HG03159 (cell line): Measurements from ENCODE around the gene GFER.
"Not testable (repeated sequence)": the region's sequence is repeated elsewhere in the genome, so short reads cannot be mapped to it uniquely, and the experiment has no call there.

Experiments used
- ATAC-seq: cut with Tn5 transposase; IDR thresholded peaks from one replicate; pipeline ENCODE4 v1.9.1; 2021; ENCODE audit warnings: mild to moderate bottlenecking, moderate library complexity; ENCODE audit not compliant: unreplicated experiment

Gene GFER

DNA sequence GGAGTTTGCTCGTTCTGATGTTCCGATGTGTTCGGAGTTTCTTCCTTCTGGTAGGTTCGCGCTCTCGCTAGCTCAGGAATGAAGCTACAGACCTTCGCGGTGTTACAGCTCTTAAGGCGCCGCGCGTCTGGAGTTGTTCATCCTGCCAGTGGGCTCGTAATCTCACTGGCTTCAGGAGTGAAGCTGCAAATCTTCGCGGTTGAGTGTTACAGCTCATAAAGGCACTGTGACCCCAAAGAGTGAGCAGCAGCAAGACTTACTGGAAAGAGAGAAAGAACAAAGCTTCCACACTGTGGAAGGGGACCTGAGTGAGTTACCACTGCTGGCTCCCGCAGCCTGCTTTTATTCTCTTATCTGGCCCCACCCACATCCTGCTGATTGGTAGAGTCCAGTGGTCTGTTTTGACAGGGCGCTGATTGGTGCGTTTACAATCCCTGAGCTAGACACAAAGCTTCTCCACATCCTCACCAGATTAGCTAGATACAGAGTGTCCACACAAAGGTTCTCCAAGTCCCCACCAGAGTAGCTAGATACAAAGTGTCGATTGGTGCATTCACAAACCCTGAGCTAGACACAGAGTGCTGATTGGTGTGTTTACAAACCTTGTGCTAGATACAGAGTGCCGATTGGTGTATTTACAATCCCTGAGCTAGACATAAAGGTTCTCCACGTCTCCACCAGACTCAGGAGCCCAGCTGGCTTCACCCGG, 26.4 kb upstream of the GFER start:
- ATAC-seq: not testable (repeated sequence)

DNA sequence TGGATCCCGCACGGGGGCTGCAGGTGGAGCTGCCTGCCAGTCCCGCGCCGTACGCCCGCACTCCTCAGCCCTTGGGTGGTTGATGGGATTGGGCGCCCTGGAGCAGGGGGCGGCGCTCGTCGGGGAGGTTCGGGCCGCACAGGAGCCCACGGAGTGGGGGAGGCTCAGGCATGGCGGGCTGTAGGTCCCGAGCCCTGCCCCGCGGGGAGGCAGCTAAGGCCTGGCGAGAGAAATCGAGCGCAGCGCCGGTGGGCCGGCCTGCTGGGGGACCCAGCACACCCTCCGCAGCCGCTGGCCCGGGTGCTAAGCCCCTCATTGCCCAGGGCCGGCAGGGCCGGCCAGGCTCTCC, 25.9 kb upstream of the GFER start:
- not testable (repeated sequence) for ATAC-seq

DNA sequence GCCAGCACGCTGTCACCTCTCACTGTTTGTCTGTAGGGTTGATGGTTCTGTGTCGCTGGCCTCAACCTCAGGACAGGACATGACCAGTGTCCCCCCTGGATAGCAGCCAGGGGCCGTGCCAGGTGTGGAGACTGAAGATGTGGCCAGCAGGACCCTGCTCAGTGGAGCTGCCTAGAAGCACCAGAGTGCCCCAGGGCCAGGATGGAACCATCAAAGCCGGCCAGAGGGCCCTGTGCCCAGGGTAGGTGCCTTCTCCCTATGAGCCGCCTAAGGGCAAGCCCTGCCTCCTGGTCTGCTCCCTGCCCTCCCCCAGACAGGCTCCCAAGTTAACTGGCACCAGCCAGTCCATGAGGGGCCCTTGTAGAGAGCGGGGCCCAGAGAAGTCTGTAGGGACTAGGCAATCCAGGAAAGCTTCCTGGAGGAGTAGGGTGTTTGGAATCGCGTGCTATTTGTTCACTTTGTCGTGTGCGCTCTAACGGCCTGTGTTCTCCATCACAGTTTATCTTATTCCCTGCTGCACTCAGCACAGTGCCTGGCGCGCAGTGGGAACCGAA, 25.2 kb upstream of the GFER start:
- ATAC-seq: no peak

DNA sequence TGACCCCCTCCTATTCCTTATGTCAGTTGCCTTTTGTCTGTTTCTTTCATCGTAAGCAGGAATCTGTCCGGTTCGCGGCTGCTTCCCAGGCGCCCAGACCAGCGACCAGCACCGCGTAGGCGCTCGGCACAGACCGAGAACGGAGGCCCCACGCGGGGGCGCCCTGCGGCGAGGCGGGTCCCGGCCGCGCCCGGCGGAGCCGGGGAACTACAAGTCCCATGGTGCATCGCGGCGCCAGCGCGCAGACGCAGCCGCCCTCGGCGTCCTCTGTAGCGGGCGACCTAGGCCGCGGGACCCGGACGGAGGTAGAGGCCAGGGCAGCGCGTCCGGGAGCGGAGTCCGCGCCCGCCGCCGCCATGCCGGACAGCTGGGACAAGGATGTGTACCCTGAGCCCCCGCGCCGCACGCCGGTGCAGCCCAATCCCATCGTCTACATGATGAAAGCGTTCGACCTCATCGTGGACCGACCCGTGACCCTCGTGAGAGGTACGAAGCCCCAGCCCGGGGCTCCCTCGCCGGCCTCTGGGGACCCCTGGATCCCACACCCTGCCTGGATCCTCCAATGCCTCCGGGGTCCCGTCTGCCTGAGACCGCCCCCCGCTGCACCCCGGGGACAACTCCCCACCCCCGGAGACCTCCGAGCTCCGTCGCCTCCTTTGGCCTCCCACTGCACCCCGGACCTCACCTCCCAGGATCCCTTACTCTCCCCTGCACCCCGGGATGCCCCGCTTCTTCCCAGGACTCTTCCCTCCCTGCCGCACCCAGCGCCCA, 24.5 kb upstream of the GFER start, which contains the start of gene NDUFB10:
NDUFB10 (plus strand) TSS at position 270 of the 771 bp plus-strand sequence; CDS start at position 357, 87 bp downstream.
- peak; percentile 63 for ATAC-seq

DNA sequence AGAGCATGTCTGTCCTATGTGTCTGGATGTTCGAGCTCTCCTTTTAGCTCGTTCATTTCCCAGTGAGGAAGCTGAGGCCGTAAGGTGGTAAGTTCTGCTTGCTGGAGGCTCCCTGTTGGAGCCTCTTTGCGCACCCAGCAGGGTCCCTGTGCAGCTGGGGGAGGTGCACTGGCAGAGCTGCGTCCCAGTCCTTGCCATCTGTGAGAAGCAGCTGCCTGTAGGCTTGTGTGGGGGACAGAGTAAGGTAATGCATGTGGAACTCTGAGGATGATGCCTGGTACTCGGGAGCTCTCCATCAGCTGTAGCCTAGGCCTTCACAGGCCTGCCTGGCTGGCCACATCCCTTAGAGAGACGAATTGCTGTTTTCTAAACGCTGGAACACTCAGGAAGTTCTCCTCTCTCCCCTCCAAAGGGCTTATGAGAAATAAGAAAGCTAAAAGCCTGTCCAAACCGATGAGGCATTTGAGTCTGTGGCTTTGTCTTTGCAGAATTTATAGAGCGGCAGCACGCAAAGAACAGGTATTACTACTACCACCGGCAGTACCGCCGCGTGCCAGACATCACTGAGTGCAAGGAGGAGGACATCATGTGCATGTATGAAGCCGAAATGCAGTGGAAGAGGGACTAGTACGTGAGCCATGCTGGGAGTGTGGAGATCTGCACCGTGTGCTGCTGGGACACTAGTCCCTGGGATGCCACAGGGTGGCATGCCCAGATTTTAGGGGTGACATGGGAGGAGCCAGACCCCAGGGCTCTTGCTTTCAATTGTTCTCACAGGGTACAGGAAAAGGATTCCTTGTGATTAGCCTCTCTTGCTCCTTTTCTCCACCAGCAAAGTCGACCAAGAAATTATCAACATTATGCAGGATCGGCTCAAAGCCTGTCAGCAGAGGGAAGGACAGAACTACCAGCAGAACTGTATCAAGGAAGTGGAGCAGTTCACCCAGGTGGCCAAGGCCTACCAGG, 23.0 kb upstream of the GFER start:
- ATAC-seq: no peak

DNA sequence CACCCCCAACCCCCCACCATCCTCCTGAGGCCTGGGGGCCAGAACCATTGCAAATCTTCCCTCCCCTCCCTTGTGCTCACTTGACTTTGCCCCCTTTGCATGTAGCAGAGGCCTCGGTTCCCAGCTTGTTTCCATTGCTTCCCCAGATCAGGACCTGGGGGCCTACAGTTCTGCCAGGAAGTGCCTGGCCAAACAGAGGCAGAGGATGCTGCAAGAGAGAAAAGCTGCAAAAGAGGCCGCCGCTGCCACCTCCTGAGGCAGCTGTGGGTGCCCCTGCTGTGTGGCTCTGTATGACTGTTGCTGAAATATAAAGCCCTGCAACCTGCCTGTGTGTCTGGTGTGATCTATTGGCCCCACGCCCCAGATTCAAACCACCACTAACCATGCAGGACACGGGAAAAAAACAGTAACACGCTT, 22.3 kb upstream of the GFER start:
- ATAC-seq: no peak

DNA sequence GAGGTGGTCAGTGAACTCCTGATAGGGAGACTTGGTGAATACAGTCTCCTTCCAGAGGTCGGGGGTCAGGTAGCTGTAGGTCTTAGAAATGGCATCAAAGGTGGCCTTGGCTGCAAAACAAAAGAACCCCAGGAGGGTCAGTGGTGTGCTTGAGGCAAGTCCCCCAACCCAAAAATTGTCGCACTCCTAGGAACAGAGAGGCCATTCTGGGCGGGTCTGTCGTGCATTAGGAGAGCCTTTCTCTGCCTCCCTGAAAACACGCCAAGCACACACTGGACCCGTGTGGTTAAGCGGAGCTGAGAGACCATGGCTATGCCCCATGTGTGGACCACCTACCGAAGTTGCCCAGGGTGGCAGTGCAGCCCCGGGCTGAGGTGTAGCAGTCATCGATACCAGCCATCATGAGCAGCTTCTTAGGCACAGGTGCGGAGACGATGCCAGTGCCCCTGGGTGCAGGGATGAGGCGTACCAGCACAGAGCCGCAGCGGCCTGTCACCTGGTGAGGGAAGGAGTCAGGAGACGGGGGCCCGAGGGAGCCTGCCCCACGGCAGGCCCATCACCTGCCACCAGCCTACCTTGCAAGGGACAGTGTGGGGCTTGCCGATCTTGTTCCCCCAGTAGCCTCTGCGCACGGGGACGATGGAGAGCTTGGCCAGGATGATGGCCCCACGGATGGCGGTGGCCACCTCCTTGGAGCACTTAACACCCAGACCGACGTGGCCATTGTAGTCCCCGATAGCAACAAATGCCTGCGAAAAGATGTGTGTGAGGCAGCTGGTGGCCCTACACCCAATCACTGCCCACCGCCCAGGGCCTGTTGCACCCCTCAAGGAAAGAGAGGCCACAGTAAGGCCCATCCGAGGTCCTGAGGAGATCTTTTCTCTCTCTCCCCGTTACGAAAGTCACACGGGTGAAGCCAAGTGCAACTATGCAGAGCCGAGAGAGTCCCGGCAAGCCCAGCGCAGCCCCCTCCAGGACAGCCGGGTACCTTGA, 21.5 kb upstream of the GFER start:
- not testable (repeated sequence) for ATAC-seq

DNA sequence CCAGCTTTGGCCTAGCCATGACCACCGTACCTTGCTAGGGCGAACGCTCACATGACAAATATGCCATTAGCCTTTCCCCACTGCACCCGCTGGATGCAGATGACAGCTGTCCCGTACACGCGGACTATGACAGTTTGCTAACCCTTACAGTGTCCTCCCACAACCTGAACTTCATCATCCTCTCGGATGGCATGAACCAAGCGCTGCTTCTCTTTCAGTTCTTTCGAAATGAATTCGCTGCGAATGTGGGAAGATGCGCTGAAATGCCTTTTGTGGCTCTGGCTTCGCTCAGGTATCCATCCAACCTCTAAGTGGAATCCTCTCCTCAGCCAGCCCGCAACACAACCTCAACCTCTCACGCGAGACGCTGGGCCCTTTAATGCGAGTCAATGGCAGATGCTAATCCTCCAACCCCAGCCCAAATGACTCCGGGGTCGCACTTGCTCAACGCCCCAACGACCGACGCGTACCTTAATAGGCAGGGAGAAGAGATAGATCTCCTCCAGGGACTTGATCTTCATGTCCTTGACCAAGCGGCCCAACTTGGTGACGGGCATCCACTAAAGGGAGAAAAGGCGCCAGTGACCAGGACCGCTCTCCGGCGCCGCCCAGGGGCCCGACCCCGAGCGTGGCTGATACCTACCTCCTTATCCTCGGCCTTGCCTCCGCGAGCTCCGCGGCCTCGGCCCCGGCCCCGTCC, 20.0 kb upstream of the GFER start:
- ATAC-seq: no peak

DNA sequence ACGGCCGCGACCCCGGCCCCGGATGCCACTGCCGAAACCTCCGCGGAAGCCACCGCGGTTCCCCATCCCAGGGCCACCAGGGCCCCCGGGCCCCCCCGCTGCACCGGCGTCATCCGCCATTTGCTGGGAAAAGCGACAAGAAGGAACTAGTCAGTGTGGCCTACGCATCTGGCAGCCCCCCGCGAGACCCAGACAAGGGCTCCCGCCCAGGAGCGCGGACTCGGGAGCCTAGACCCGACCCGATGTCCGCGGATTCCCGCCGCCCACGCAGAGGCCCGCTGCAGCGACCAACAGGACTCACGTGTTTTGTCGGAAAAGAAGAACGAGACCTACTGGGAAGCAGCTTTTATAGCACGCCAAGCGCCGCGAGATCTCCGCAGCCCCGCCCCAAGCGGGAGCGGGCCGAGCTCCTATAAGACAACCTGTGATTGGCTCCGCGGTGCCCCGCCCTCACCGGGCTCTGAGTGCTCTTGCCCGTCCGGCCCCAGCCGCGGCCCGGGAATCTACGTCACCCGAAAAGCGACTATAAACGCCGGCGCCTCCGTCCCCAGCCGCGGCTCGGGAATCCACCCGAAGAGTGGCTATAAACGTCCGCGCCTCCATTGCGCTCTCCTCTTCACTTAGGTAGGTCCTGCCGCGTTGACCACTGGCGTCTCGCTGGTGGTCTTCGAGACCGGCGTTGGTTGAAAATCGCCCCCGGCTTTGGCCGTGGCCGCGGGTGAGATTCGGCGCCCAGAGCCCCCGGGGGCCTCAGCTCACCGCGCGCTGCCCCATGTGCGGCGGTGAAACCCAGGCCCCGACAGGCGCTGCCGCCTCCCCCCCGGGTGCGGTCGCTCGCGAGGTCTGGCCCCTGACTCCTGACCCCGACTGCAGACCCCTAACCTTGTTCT, 19.2 kb upstream of the GFER start, which contains the start of gene RPS2:
RPS2 (minus strand) TSS at position 321 of the 890 bp plus-strand sequence; CDS start at position 120, 201 bp downstream.
- peak; percentile 75 for ATAC-seq

DNA sequence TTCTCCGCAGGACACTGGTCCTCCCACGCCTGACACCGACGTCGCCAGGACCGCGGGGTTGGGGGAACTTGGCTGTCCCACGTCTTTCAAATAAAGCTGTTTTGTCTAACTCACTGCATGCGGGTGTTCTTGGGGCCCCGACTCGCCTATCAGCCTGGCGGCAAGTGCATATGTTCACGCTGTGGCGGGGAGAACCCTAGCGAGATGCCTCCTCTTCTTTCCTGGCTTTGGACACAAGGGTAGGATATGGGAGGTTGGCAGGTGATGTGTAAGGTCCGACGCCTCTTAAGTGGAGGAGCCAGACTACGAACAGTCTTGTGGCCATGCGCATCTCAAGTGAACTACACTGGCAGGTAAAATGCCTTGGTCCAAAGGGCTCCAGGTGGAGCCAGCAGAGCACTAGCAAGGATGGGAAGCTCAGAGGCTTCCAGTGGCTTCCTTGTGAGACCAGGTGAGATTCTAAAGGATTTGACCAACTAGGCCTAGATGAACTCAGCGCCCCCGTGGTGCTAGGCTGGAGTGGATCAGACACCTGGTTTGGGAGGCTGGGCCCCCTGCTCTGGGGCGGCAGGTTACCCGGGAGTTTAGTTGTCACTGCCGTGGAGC, 18.5 kb upstream of the GFER start:
- ATAC-seq: peak; percentile 2

DNA sequence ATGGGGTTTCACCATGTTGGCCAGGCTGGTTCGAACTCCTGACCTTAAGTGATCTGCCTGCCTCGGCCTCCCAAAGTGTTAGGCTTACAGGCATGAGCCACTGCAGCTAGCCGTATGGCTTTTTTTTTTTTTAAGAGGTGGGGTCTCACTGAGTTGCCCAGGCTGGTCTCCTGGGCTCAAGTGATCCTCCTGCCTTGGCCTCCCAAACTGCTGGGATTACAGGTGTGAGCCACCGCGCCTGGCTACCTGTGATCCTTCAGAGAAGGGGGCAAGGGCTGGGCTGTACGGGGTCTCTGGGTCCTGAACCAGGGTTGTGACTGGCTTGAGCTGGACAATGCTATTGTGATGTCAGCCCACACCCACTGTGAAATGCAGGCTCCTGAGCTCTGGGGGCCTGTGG, 17.5 kb upstream of the GFER start, which contains the start of gene RNF151:
RNF151 (plus strand) TSS at position 397 of the 400 bp plus-strand sequence. CDS start 26 bp downstream, outside the sequence.
- no peak for ATAC-seq

DNA sequence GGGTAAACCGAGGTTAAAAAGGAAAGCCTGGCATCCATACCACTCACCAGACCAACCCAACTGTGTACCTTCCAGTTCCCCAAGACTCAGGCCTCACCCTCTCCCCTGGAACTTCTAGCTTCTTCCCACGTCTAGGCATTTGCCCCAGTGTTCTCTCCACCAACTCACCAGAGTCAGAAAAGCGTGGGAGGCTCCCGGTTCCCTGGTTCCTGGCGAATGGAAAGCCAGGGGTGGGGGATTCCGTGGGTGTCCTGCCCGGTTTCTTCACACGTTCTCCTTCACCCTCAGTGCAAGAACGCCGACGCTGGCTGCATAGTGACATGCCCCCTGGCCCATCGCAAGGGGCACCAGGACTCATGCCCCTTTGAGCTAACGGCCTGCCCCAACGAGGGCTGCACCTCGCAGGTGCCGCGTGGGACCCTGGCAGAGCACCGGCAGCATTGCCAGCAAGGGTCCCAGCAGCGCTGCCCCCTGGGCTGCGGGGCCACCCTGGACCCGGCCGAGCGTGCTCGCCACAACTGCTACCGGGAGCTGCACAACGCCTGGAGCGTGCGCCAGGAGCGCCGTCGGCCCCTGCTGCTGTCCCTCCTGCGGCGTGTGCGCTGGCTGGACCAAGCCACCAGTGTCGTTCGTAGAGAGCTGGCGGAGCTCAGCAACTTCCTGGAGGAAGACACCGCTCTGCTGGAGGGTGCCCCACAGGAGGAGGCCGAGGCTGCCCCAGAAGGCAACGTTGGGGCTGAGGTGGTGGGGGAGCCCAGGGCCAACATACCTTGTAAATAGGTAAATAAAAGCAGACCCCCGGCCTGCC, 15.6 kb upstream of the GFER start:
- no peak for ATAC-seq

DNA sequence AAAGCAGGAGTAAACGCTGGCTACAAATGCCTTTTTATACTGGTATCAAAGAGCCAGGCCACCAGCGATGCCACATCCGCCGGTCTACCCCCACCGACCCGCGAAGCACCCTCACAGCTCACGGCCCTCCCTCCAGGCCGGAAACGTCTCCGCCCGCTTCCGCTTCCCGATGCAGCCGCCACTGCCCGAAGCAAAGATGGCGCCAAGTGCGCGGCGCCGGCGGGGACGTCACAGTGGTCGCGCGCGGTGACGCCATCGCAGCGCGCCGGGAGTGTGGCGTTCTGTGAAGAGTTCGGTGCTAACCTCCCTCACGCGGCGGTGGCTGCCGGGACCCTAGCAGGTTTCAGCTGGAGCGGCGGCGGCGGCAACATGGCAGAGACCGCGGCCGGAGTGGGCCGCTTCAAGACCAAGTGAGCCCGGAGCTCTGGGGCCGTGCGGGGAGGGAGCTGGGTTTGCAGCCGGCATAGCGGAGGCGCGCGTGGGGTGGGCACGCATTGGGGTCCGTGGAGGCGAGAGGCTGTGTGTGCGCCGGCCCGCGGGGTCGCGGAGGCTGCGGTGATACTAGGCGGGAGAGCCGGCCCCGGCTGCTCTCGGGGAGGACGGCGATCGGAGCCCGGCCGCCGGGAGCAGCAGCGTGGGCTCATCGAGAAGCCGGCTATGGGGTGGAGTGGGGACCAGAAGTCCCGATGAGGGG, 12.1 kb upstream of the GFER start, which contains the start of gene TBL3:
TBL3 (plus strand) TSS at position 258 of the 694 bp plus-strand sequence; CDS start at position 370, 112 bp downstream.
- peak; percentile 80 for ATAC-seq

DNA sequence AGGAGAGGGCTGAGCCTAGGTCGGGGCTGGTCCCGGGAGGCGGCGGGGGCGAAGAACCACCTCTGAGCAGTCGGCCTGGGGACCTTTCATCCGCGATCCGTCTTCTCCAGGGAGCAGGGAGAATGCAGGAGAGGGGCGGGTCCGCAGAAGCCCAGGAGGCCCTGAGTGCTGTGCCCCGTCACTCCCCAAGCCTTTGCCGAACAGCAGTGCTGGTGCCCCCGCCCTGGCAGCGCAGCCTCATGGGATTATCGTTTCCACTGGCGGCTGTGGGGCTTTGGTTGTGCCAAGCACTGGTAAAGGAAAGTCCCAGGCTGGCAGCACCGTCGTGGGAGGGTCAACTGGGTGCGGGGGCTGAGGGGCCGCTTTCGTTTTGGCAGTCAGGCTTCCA, 11.5 kb upstream of the GFER start:
- no peak for ATAC-seq

DNA sequence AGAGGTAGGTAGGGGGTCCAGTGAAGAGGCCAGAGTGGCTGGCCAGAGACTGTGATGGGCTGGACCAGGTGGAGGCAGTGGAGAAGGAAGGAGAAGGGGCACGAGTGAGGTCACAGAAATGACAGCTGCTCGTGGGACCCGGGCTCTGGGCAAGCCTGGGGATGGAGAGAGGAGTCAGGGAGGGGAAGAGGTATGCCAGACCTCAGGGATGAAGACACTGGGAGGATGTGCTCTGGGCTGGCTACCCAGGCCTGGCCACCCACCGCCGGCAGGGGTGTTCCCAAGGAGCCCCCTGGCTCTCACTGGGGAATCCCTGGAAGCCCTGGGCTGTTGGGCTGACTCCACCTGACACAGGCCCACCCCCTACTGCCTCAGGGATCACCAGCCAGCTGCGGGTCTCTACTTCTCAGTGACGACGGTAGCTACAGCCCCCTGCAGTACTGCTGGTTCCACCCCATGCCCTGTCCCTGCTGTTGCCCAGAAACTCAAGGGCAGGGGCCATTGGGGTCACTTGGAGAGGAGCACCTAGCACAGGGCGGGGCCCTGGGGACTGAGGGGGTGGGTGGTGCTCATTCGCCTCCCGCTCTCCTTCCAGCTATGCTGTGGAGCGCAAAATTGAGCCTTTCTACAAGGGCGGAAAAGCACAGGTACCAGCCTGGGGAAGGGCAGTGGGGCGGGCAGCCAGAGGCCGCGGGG, 10.4 kb upstream of the GFER start:
- no peak for ATAC-seq
